K562 (cell line): ENCODE results near the gene SLC33A1. TPM values are rescaled to one million over a fixed set of nuclear protein-coding genes. Genes with fewer than 3 reads are reported as not detected.

Experiments
- ATAC-seq: fragments of 200-7000 bp; cut with Tn5 transposase; 3 replicates; pipeline ENCODE4 v1.9.1; 2020; ENCODE audit warnings: moderate library complexity
- BruUV-seq: library from RNA; stranded (reverse); fragments of 400-500 nt; replicated peaks from 2 replicates; lab custom pipeline; 2021; lab: Mats Ljungman, UMichigan
- CTCF ChIA-PET: fragments of 300-600 bp; formaldehyde crosslinking; extraction: SDS; loops from one replicate; lab custom pipeline; 2021; ENCODE audit warnings: low intra/inter-chr PET ratio; lab: Yijun Ruan, JAX
- POLR2A ChIA-PET: fragments of 300-600, 350-650 bp; sonication (Branson Sonifier 250); formaldehyde crosslinking; extraction: SDS; loops from one replicate; lab custom pipeline; 2021; ENCODE audit warnings: antibody characterized with exemption, inconsistent platforms; lab: Yijun Ruan, JAX
- DNase-seq, 4 experiments: peaks; one replicate each; pipeline versions ENCODE4 v3.0.0 to v3.0.0-alpha.2; 2011 to 2018; ENCODE audit warnings: low spot score in 3 of 4, mixed read lengths in 3 of 4; ENCODE audit errors: extremely low read depth in 1 of 4
- FAIRE-seq: peaks from 2 replicates; lab custom pipeline; 2011; peaks lifted over from hg19 to GRCh38; lab: Jason Lieb, UNC
- H2AFZ ChIP-seq: 2 replicates; pipeline ENCODE4 v1.6.0; 2011; ENCODE audit warnings: low read depth, low read length, control low read depth, inconsistent platforms
- H3K27ac ChIP-seq: fragments of 200-600 bp; 3 replicates; pipeline ENCODE4 v1.8.0; 2011; ENCODE audit warnings: low read depth, mild to moderate bottlenecking, control low read depth, inconsistent platforms, low read length, moderate library complexity, mixed read lengths; ENCODE audit errors: extremely low read depth
- H3K27me3 ChIP-seq, 2 experiments: fragments of 300-600 bp in 1 of 2; 2 replicates in 1 of 2; 3 replicates in 1 of 2; pipeline versions ENCODE4 v1.6.0 to v1.8.0; 2011; ENCODE audit warnings: inconsistent platforms in 2 of 2, low read length in 2 of 2, mild to moderate bottlenecking in 1 of 2, mixed read lengths in 1 of 2, moderate library complexity in 1 of 2; ENCODE audit not compliant: control insufficient read depth in 2 of 2, insufficient read depth in 2 of 2
- H3K36me3 ChIP-seq: fragments of 300-600 bp; 3 replicates; pipeline ENCODE4 v1.8.0; 2011; ENCODE audit warnings: mild to moderate bottlenecking, low read length, inconsistent platforms; ENCODE audit not compliant: control insufficient read depth, insufficient read depth
- H3K4me1 ChIP-seq, 2 experiments: fragments of 200-600 bp in 1 of 2; replicated peaks in 1 of 2; 2 replicates in 1 of 2; 3 replicates in 1 of 2; pipeline versions ENCODE4 v1.5.1 to v1.8.0; 2011; ENCODE audit warnings: inconsistent platforms in 2 of 2, low read length in 2 of 2, mild to moderate bottlenecking in 1 of 2, mixed read lengths in 1 of 2, moderate library complexity in 1 of 2; ENCODE audit not compliant: control insufficient read depth in 2 of 2, insufficient read depth in 2 of 2
- H3K4me2 ChIP-seq: 2 replicates; pipeline ENCODE4 v1.6.1; 2011; ENCODE audit warnings: low read length, control low read depth, inconsistent platforms, mixed read lengths; ENCODE audit not compliant: insufficient read depth
- H3K4me3 ChIP-seq: fragments of 200-600 bp; sonication (generic), shearing (Covaris generic); 2 replicates; pipeline ENCODE4 v1.5.1; 2016; ENCODE audit warnings: control low read depth, inconsistent platforms
- H3K79me2 ChIP-seq: fragments of 200-600 bp; 3 replicates; pipeline ENCODE4 v1.8.0; 2011; ENCODE audit warnings: low read length, inconsistent platforms; ENCODE audit not compliant: control insufficient read depth, insufficient read depth
- H3K9ac ChIP-seq, 2 experiments: 2 replicates each; pipeline versions ENCODE4 v1.6.0 to v1.6.1; 2011; ENCODE audit warnings: low read depth in 2 of 2, low read length in 2 of 2, control low read depth in 1 of 2, inconsistent platforms in 1 of 2, mild to moderate bottlenecking in 1 of 2, mixed read lengths in 1 of 2; ENCODE audit not compliant: insufficient read depth in 1 of 2
- H3K9me1 ChIP-seq: one replicate; pipeline ENCODE4 v1.6.0; 2011; ENCODE audit warnings: inconsistent platforms, mild to moderate bottlenecking, low read length, moderate library complexity; ENCODE audit not compliant: control insufficient read depth, insufficient read depth
- H3K9me3 ChIP-seq: replicated peaks from 2 replicates; pipeline ENCODE4 v1.5.1; 2011; ENCODE audit warnings: low read depth, low read length, inconsistent platforms; ENCODE audit not compliant: control insufficient read depth, insufficient read depth
- H4K20me1 ChIP-seq: replicated peaks from 2 replicates; pipeline ENCODE4 v1.6.1; 2011; ENCODE audit warnings: low read length, inconsistent platforms, mixed read lengths; ENCODE audit not compliant: control insufficient read depth, insufficient read depth
- CLOCK ChIP-seq: fragments of 250-450 bp; sonication (Bioruptor Pico); IDR thresholded peaks from 2 replicates; pipeline ENCODE4 v1.4.0; 2020; ENCODE audit warnings: mild to moderate bottlenecking, moderate library complexity, borderline replicate concordance
- DNMT1 ChIP-seq: fragments of 450-650 bp; IDR thresholded peaks from 2 replicates; pipeline ENCODE4 v1.6.1; 2016; ENCODE audit warnings: antibody characterized with exemption, mild to moderate bottlenecking
- ETS2 ChIP-seq: IDR thresholded peaks from 2 replicates; pipeline ENCODE4 v1.6.1; 2016; ENCODE audit warnings: borderline replicate concordance, missing genetic modification characterization, mild to moderate bottlenecking, moderate library complexity, missing compliant biosample characterization; ENCODE audit not compliant: poor library complexity, severe bottlenecking
- WGBS: fragments of 100-300 bp; shearing (Covaris generic); methylation state at CpG from one replicate; pipeline ENCODE4 v1.1.6; 2016; ENCODE audit warnings: low coverage, mixed read lengths; ENCODE audit not compliant: insufficient coverage; ENCODE audit errors: missing lambda C conversion rate; 5-methylcytosine and 5-hydroxymethylcytosine counted together
- in situ Hi-C: fragments of 300-500 bp; cut with MboI; formaldehyde crosslinking; loops from 4 replicates; pipeline ENCODE4 v1.15.0; 2018; ENCODE audit warnings: inconsistent platforms, mixed read lengths
- intact Hi-C: fragments of 100-400 bp; cut with micrococcal nuclease; formaldehyde crosslinking; loops from 2 replicates; pipeline ENCODE4 v1.14.2; 2022
- polyA plus RNA-seq, 8 experiments: library from polyadenylated mRNA; depleted of rRNA in 4 of 8; stranded (reverse) in 5 of 8; unstranded in 3 of 8; fragments of >200 nt; fragmentation: Nextera tagmentation in 2 of 8; fragmentation: Illumina TruSeq in 1 of 8; extraction: Ambion mirVana in 2 of 8; extraction: Trizol in 1 of 8; gene quantifications; 2 replicates each; pipeline versions ENCODE4 v1.2.1 to v1.2.3, GENCODE V29; 2011 to 2014; ENCODE audit warnings: inconsistent platforms in 1 of 8, missing spikeins in 1 of 8
- total RNA-seq, 7 experiments: library from RNA; depleted of rRNA in 6 of 7; stranded (reverse); fragments of >200 nt in 6 of 7; fragmentation: Illumina TruSeq in 2 of 7; extraction: Trizol in 2 of 7; gene quantifications; 2 replicates each; pipeline versions ENCODE4 v1.2.1 to v1.2.3, GENCODE V29; 2011 to 2021; ENCODE audit warnings: low replicate concordance in 1 of 7

SLC33A1 gene
- total and polyA plus RNA-seq, 9 of the 15 experiments (the other 6 are each of a cell fraction or from before 2014, with no cell fraction given), result 6.2 to 26.8 (median 19.6) TPM

- no peak for DNase-seq
- peak overlapping the region; percentile 38; the same call in 1 of the 3 replicates for H3K27ac ChIP-seq
- no TSS peak for BruUV-seq
- H3K36me3 ChIP-seq, result peaks cover 7% of the 10 kb centered on the region; the same call in 2 of the 3 replicates
- 79% methylated on average over 1 of the region's 1 CpG for WGBS
- H3K9me3 ChIP-seq, result no peaks in the 10 kb centered on the region
- CTCF ChIA-PET, result interaction anchor here (0.6 kb wide), 1 partner anchor 28 kb away, joined by 4 read pairs; no protein-coding TSS in a partner anchor
- in situ Hi-C loops, result no loop called here
- POLR2A ChIA-PET, result interaction anchor here (0.6 to 6.6 kb wide), 5 partner anchors 16 to 1204 kb away, joined by 3 to 64 read pairs (median 4); partner anchors contain the start of genes C3orf33, GMPS and SLC33A1
- FAIRE-seq, result no peak
- intact Hi-C loops, result no loop called here
- ATAC-seq, result no peak
- TF ChIP-seq ETS2 (no peak), CLOCK (no peak), DNMT1 (no peak)
- no peak overlapping the region for H3K9ac ChIP-seq
- H3K4me1 ChIP-seq, result peaks cover 25 to 36% of the 10 kb centered on the region in 2 experiments
- H3K4me2 ChIP-seq, result no peak overlapping the region
- H3K9me1 ChIP-seq, result no peaks in the 10 kb centered on the region
- peaks cover 99% of the 10 kb centered on the region for H3K79me2 ChIP-seq
- no peaks in the 10 kb centered on the region for H3K27me3 ChIP-seq
- H4K20me1 ChIP-seq, result 0 out of 2 replicates have a peak, but pooled peaks cover 3% of the 10 kb centered on the region
- H2AFZ ChIP-seq, result no peak overlapping the region
- H3K4me3 ChIP-seq, result no peak overlapping the region
These were observed 32.7 kb upstream of the SLC33A1 start for GRCh38 chr3:155886915-155887314.
